GM12878 (cell line): Measurements from ENCODE around the gene TXNDC17. TPM values are rescaled to one million over a fixed set of nuclear protein-coding genes. Genes with fewer than 3 reads are reported as not detected.

Source experiments
- ATAC-seq: fragments of 200-7000 bp; cut with Tn5 transposase; 3 replicates; pipeline ENCODE4 v1.9.1; 2020; ENCODE audit warnings: mild to moderate bottlenecking, moderate library complexity
- BruUV-seq: library from RNA; stranded (reverse); fragments of 400-500 nt; replicated peaks from 2 replicates; lab custom pipeline; 2021; lab: Mats Ljungman, UMichigan
- CTCF ChIA-PET: fragments of 300-600 bp; sonication (Branson Sonifier 250); formaldehyde crosslinking; extraction: SDS; loops from one replicate; lab custom pipeline; 2021; ENCODE audit warnings: inconsistent platforms; lab: Yijun Ruan, JAX
- POLR2A ChIA-PET: fragments of 350-600 bp; formaldehyde crosslinking; extraction: SDS; loops from one replicate; lab custom pipeline; 2021; ENCODE audit warnings: inconsistent platforms; lab: Charles Lee
- RAD21 ChIA-PET: fragments of 300-600 bp; sonication (Branson Sonifier 250); formaldehyde crosslinking; loops from one replicate; lab custom pipeline; 2023; ENCODE audit warnings: antibody characterized with exemption; ENCODE audit not compliant: unreplicated experiment; lab: Charles Lee
- SMC1A ChIA-PET: fragments of 300-600 bp; sonication (Branson Sonifier 250); formaldehyde crosslinking; loops from one replicate; lab custom pipeline; 2023; ENCODE audit not compliant: unreplicated experiment, uncharacterized antibody; lab: Charles Lee
- DNase-seq: peaks from one replicate; pipeline ENCODE4 v3.0.0-alpha.2; 2011; ENCODE audit warnings: low read depth, low spot score
- FAIRE-seq: peaks from 3 replicates; lab custom pipeline; 2011; peaks lifted over from hg19 to GRCh38; lab: Jason Lieb, UNC
- H2AFZ ChIP-seq: 2 replicates; pipeline ENCODE4 v1.6.0; 2011; ENCODE audit warnings: low read depth, low read length, control low read depth; ENCODE audit not compliant: control insufficient read depth
- H3K27ac ChIP-seq: 2 replicates; pipeline ENCODE4 v1.5.1; 2011; ENCODE audit warnings: control low read depth; ENCODE audit not compliant: control insufficient read depth, insufficient read depth
- H3K27me3 ChIP-seq, 2 experiments: replicated peaks in 1 of 2; 2 replicates each; pipeline versions ENCODE4 v1.6.0 to v1.6.1; 2011; ENCODE audit warnings: low read length in 1 of 2; ENCODE audit not compliant: control insufficient read depth in 2 of 2, insufficient read depth in 2 of 2
- H3K36me3 ChIP-seq, 2 experiments: 2 replicates each; pipeline ENCODE4 v1.5.1; 2011; ENCODE audit warnings: low read length in 1 of 2; ENCODE audit not compliant: control insufficient read depth in 2 of 2, insufficient read depth in 2 of 2
- H3K4me1 ChIP-seq: 2 replicates; pipeline ENCODE4 v1.6.1; 2011; ENCODE audit warnings: mild to moderate bottlenecking, low read length, moderate library complexity, mixed read lengths; ENCODE audit not compliant: control insufficient read depth, insufficient read depth
- H3K4me2 ChIP-seq: 2 replicates; pipeline ENCODE4 v1.6.0; 2011; ENCODE audit warnings: control low read depth; ENCODE audit not compliant: control insufficient read depth, insufficient read depth
- H3K4me3 ChIP-seq: fragments of 200-600 bp; sonication (generic); 2 replicates; pipeline ENCODE4 v1.5.1; 2016
- H3K79me2 ChIP-seq: 2 replicates; pipeline ENCODE4 v1.6.0; 2011; ENCODE audit warnings: low read length; ENCODE audit not compliant: control insufficient read depth, insufficient read depth
- H3K9ac ChIP-seq: 2 replicates; pipeline ENCODE4 v1.8.0; 2011; ENCODE audit warnings: low read length, control low read depth, mixed read lengths; ENCODE audit not compliant: control insufficient read depth, insufficient read depth
- H3K9me3 ChIP-seq: replicated peaks from 3 replicates; pipeline ENCODE4 v1.5.1; 2011; ENCODE audit warnings: mild to moderate bottlenecking, low read length; ENCODE audit not compliant: control insufficient read depth, insufficient read depth
- H4K20me1 ChIP-seq: 2 replicates; pipeline ENCODE4 v1.6.0; 2011; ENCODE audit not compliant: control insufficient read depth, insufficient read depth
- ATF2 ChIP-seq: IDR thresholded peaks from 2 replicates; pipeline ENCODE4 v1.6.1; 2012; ENCODE audit warnings: low read length, inconsistent platforms
- CHD4 ChIP-seq: fragments of 200-600 bp; sonication (generic); IDR thresholded peaks from 2 replicates; pipeline ENCODE4 v1.6.1; 2016; ENCODE audit warnings: mild to moderate bottlenecking
- HDAC6 ChIP-seq: fragments of 200-600 bp; sonication (generic); IDR thresholded peaks from one replicate; pipeline ENCODE4 v1.8.0; 2017; ENCODE audit warnings: antibody characterized with exemption; ENCODE audit not compliant: unreplicated experiment
- KDM1A ChIP-seq: fragments of 200-600 bp; sonication (generic); IDR thresholded peaks from 2 replicates; pipeline ENCODE4 v1.6.1; 2016; ENCODE audit warnings: borderline replicate concordance
- MTA2 ChIP-seq: fragments of 450-650 bp; IDR thresholded peaks from 2 replicates; pipeline ENCODE4 v1.6.1; 2016; ENCODE audit warnings: low read depth, mild to moderate bottlenecking, moderate library complexity
- PKNOX1 ChIP-seq: fragments of 450-650 bp; IDR thresholded peaks from 2 replicates; pipeline ENCODE4 v1.6.1; 2016; ENCODE audit warnings: mild to moderate bottlenecking
- PML ChIP-seq: IDR thresholded peaks from 2 replicates; pipeline ENCODE4 v1.6.1; 2012; ENCODE audit warnings: low read length, inconsistent platforms
- SKIL ChIP-seq: fragments of 450-650 bp; IDR thresholded peaks from 2 replicates; pipeline ENCODE4 v1.6.1; 2017; ENCODE audit warnings: mild to moderate bottlenecking, low read depth, inconsistent platforms; ENCODE audit not compliant: poor library complexity, severe bottlenecking
- SPI1 ChIP-seq: IDR thresholded peaks from 2 replicates; pipeline ENCODE4 v1.6.1; 2011; ENCODE audit warnings: low read depth, mild to moderate bottlenecking, low read length, moderate library complexity, borderline replicate concordance; ENCODE audit not compliant: insufficient read depth
- SREBF2 ChIP-seq: IDR thresholded peaks from 2 replicates; pipeline ENCODE4 v1.6.1; 2012; ENCODE audit warnings: mild to moderate bottlenecking, low read length
- SUPT20H ChIP-seq: IDR thresholded peaks from 2 replicates; pipeline ENCODE4 v1.6.1; 2011; ENCODE audit warnings: low read depth, mild to moderate bottlenecking, low read length, moderate library complexity, borderline replicate concordance; ENCODE audit not compliant: control insufficient read depth
- TBL1XR1 ChIP-seq: IDR thresholded peaks from 2 replicates; pipeline ENCODE4 v1.6.1; 2012; ENCODE audit warnings: low read depth, low read length, improper control_type of control experiment
- WGBS: methylation state at CpG from one replicate; pipeline ENCODE4 v1.1.6; 2016; ENCODE audit warnings: low lambda C conversion rate; ENCODE audit not compliant: insufficient replicate concordance, insufficient coverage; ENCODE audit errors: missing lambda C conversion rate; 5-methylcytosine and 5-hydroxymethylcytosine counted together
- in situ Hi-C: fragments of 300-500 bp; cut with MboI; formaldehyde crosslinking; loops from 9 replicates; pipeline ENCODE4 v1.14.3; 2018; ENCODE audit warnings: mixed read lengths
- intact Hi-C: fragments of 100-400 bp; cut with micrococcal nuclease; formaldehyde crosslinking; loops from one replicate; pipeline ENCODE4 v1.14.2; 2022; ENCODE audit not compliant: unreplicated experiment
- polyA plus RNA-seq, 11 experiments: library from polyadenylated mRNA; depleted of rRNA in 4 of 11; unstranded in 6 of 11; stranded (reverse) in 5 of 11; fragments of >200 nt; fragmentation: Nextera tagmentation in 4 of 11; fragmentation: Illumina TruSeq in 1 of 11; extraction: Ambion mirVana in 4 of 11; extraction: Trizol in 1 of 11; gene quantifications; 1 replicate in 1 of 11; 2 replicates in 10 of 11; pipeline versions ENCODE4 v1.2.1 to v1.2.3, GENCODE V29; 2011 to 2016; ENCODE audit warnings: inconsistent platforms in 2 of 11, missing spikeins in 2 of 11, low read depth in 1 of 11
- total RNA-seq, 4 experiments: library from RNA; depleted of rRNA in 3 of 4; stranded (reverse); fragments of >200 nt in 3 of 4; fragmentation: Illumina TruSeq in 1 of 4; extraction: Trizol in 1 of 4; gene quantifications; 2 replicates each; pipeline versions ENCODE4 v1.2.1 to v1.2.3, GENCODE V29; 2013 to 2021

TXNDC17 gene
- total and polyA plus RNA-seq, 10 of the 15 experiments (the other 5 are each of a cell fraction or from before 2014, with no cell fraction given) = 124 to 957 (median 216) TPM

- TF ChIP-seq ATF2 (no peak), PKNOX1 (no peak), SPI1 (no peak), TBL1XR1 (no peak)
Measured at GRCh38 chr17:6684460-6684783, 43.6 kb downstream of the TXNDC17 start (continued).

- ChIA-PET CTCF (no interaction called here), POLR2A (no interaction called here), SMC1A (no interaction called here), RAD21 (no interaction called here)
- no peaks in the 10 kb centered on the region for H3K79me2 ChIP-seq
- H2AFZ ChIP-seq = no peak overlapping the region
- DNase-seq = no peak
- ATAC-seq = no peak
- 40% methylated on average over 14 of the region's 14 CpGs for WGBS
- no TSS peak for BruUV-seq
- H3K4me2 ChIP-seq = no peak overlapping the region
- FAIRE-seq = no peak
- no peaks in the 10 kb centered on the region for H4K20me1 ChIP-seq
- intact Hi-C loops (no loop called here), in situ Hi-C loops (no loop called here)
- H3K36me3 ChIP-seq = no peaks in the 10 kb centered on the region
- TF ChIP-seq PML = no peak
- no peak for TF ChIP-seq SKIL
- no peak for TF ChIP-seq MTA2
- TF ChIP-seq HDAC6 = no peak
- TF ChIP-seq SREBF2 = no peak
- no peak for TF ChIP-seq CHD4
- no peak for TF ChIP-seq KDM1A
- TF ChIP-seq SUPT20H = no peak
- H3K27me3 ChIP-seq = no peaks in the 10 kb centered on the region; a peak in 1 of 4 replicates
- peaks cover 4% of the 10 kb centered on the region for H3K4me1 ChIP-seq
- no peak overlapping the region for H3K27ac ChIP-seq
- no peaks in the 10 kb centered on the region for H3K9me3 ChIP-seq
- no peak overlapping the region for H3K9ac ChIP-seq
- H3K4me3 ChIP-seq = no peak overlapping the region
Measured at GRCh38 chr17:6684881-6685767, 44.3 kb downstream of the TXNDC17 start.
